ENCODE data around the gene RAMP3.

DNA sequence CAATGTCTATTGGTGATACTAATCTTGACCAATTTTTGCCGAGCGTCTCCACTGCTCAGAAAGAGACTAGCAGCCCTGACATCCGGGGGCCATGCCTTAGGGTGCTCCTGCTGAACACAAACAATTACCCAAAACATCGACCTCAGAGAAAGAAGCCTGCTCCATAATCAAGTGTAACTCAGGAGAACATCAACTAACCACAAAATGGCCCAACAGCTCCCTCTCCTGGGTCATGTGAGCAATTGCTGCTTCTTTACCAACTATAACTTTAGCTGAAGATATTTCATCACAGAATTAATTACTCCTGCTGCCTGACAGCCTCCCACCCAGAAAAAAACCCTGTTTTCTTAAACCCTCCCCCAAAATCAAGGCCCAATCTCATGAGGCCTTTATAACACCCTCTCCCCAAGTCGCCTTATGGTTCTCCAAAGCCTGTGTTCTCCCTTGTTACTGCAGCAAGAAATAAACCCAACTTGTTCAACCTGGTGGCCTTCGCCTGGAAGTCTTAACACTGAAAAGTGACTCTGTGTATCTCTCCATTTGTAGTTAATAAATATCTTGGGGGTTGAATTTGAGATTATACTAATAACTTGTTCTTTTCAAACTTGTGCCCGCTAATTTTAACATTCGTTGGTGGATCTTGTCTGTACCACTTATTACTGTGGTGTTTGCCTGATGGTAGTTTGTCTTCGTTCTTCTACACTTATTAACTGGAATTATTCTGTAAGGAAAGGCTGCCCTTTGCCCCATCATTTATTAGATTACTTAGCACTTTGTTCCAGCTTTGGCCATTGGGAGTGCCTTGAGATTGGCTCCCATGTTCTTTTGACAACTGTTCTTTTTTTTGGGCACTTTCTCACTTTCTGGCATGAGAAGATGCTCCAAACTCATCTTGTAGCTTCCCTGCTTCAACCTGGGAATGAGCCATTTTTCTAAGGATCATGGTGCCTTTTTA lies 21.2 kb upstream of the RAMP3 start:
- TF ChIP-seq, protein P1, sequence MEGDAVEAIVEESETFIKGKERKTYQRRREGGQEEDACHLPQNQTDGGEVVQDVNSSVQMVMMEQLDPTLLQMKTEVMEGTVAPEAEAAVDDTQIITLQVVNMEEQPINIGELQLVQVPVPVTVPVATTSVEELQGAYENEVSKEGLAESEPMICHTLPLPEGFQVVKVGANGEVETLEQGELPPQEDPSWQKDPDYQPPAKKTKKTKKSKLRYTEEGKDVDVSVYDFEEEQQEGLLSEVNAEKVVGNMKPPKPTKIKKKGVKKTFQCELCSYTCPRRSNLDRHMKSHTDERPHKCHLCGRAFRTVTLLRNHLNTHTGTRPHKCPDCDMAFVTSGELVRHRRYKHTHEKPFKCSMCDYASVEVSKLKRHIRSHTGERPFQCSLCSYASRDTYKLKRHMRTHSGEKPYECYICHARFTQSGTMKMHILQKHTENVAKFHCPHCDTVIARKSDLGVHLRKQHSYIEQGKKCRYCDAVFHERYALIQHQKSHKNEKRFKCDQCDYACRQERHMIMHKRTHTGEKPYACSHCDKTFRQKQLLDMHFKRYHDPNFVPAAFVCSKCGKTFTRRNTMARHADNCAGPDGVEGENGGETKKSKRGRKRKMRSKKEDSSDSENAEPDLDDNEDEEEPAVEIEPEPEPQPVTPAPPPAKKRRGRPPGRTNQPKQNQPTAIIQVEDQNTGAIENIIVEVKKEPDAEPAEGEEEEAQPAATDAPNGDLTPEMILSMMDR (IDR thresholded peaks at IDR 0.05; ENCODE audit: low read depth, low read length), result peak; percentile 90
- no peak for TF ChIP-seq EZH2phosphoT487 (IDR thresholded peaks at IDR 0.05; ENCODE audit: low read depth)

Data from OCI-LY3 (cell line).